ENCODE measurements around the gene CDH22. TPM values are rescaled to one million over a fixed set of nuclear protein-coding genes. Genes with fewer than 3 reads are reported as not detected.

The CDH22 gene
- total RNA-seq, 1 donor from 2014 or later = 1.7 TPM

- H3K4me1 ChIP-seq = no peaks in the 10 kb centered on the region
- no peak overlapping the region for H3K4me3 ChIP-seq
- intact Hi-C loops (cut with DNase I) = no loop called here
- TF ChIP-seq, protein P1, sequence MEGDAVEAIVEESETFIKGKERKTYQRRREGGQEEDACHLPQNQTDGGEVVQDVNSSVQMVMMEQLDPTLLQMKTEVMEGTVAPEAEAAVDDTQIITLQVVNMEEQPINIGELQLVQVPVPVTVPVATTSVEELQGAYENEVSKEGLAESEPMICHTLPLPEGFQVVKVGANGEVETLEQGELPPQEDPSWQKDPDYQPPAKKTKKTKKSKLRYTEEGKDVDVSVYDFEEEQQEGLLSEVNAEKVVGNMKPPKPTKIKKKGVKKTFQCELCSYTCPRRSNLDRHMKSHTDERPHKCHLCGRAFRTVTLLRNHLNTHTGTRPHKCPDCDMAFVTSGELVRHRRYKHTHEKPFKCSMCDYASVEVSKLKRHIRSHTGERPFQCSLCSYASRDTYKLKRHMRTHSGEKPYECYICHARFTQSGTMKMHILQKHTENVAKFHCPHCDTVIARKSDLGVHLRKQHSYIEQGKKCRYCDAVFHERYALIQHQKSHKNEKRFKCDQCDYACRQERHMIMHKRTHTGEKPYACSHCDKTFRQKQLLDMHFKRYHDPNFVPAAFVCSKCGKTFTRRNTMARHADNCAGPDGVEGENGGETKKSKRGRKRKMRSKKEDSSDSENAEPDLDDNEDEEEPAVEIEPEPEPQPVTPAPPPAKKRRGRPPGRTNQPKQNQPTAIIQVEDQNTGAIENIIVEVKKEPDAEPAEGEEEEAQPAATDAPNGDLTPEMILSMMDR (IDR thresholded peaks at IDR 0.05) = no peak
- TF ChIP-seq POLR2A (IDR thresholded peaks at IDR 0.05) = no peak
- no peak for TF ChIP-seq POLR2AphosphoS5 (IDR thresholded peaks at IDR 0.05; ENCODE audit: insufficient read depth in 1 of 2, low read depth in 1 of 2)
- DNase-seq (ENCODE audit: extremely low spot score in 2 of 2) = no peak
- no peak overlapping the region for H3K27ac ChIP-seq
- no peaks in the 10 kb centered on the region for H3K27me3 ChIP-seq
- no peaks in the 10 kb centered on the region for H3K9me3 ChIP-seq
- H3K36me3 ChIP-seq = no peaks in the 10 kb centered on the region
These were observed 8.0 kb downstream of the CDH22 start for GRCh38 chr20:46300281-46300680.

GRCh38 chr20:46299078-46299477, 9.2 kb downstream of the CDH22 start:
- TF ChIP-seq POLR2A (IDR thresholded peaks at IDR 0.05) (no peak), POLR2AphosphoS5 (IDR thresholded peaks at IDR 0.05; ENCODE audit: insufficient read depth in 1 of 2, low read depth in 1 of 2) (no peak)
- TF ChIP-seq, protein P1 (IDR thresholded peaks at IDR 0.05) = no peak
- H3K27ac ChIP-seq = no peak overlapping the region
- no peak overlapping the region for H3K4me3 ChIP-seq
- no peaks in the 10 kb centered on the region for H3K27me3 ChIP-seq
- DNase-seq (ENCODE audit: extremely low spot score in 2 of 2) = no peak
- intact Hi-C loops (cut with DNase I) = no loop called here
- H3K36me3 ChIP-seq = no peaks in the 10 kb centered on the region
- H3K4me1 ChIP-seq = no peaks in the 10 kb centered on the region
- H3K9me3 ChIP-seq = no peaks in the 10 kb centered on the region

GRCh38 chr20:46298374-46298773, 9.9 kb downstream of the CDH22 start:
- intact Hi-C loops (cut with DNase I) = no loop called here
- TF ChIP-seq POLR2AphosphoS5 (IDR thresholded peaks at IDR 0.05; ENCODE audit: insufficient read depth in 1 of 2, low read depth in 1 of 2) (no peak), POLR2A (IDR thresholded peaks at IDR 0.05) (no peak)
- TF ChIP-seq, protein P1 (IDR thresholded peaks at IDR 0.05) = no peak
- H3K4me3 ChIP-seq = no peak overlapping the region
- no peaks in the 10 kb centered on the region for H3K36me3 ChIP-seq
- H3K27me3 ChIP-seq = no peaks in the 10 kb centered on the region
- no peaks in the 10 kb centered on the region for H3K9me3 ChIP-seq
- no peaks in the 10 kb centered on the region for H3K4me1 ChIP-seq
- no peak overlapping the region for H3K27ac ChIP-seq
- DNase-seq (ENCODE audit: extremely low spot score in 2 of 2) = no peak

DNA sequence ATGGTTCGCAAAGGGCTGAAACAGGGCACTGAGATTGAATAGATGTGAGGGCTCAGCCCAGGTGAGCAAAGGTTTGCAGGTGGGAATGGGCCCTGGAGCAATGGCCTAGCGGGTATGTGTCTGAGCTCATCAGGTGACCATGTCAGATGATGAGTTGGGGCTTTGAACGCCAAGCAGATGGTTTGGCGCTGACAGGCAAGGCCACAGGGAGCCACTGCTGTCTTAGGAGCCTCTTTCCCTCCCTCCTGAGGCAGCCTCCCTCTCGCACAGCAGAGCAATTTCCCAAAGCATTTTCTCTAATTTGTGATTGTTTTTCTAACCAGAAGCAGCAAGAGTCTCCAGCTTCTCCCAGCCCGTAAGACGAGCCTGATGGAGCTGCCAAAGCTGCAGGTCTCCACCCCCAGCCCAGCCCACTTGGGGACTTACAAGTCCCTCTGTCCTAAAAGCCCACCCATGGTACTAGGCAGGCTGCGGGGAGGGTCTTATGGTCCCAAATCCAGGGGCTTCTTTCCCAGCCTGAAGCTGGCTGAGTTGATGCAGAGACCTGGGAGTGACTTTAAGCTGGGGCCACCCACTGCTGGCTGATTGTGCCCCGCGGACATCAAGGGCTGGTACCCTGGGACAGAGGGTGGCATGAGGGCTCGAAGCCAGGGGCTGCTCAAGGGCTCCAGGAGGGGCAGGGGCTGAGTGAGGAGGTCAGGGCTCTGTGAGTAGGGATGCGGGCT, 11.6 kb downstream of the CDH22 start:
- Histone ChIP-seq H3K4me3 (no peak overlapping the region), H3K36me3 (no peaks in the 10 kb centered on the region), H3K9me3 (no peaks in the 10 kb centered on the region), H3K27ac (no peak overlapping the region), H3K27me3 (no peaks in the 10 kb centered on the region), H3K4me1 (no peaks in the 10 kb centered on the region)
- intact Hi-C loops (cut with DNase I) = no loop called here
- DNase-seq (ENCODE audit: extremely low spot score in 2 of 2) = no peak
- TF ChIP-seq, protein P1 (IDR thresholded peaks at IDR 0.05) = no peak
- TF ChIP-seq POLR2AphosphoS5 (IDR thresholded peaks at IDR 0.05; ENCODE audit: insufficient read depth in 1 of 2, low read depth in 1 of 2) (no peak), POLR2A (IDR thresholded peaks at IDR 0.05) (no peak)

GRCh38 chr20:46293084-46293483, 15.2 kb downstream of the CDH22 start:
- Histone ChIP-seq H3K27ac (no peak overlapping the region), H3K9me3 (no peaks in the 10 kb centered on the region), H3K4me1 (no peaks in the 10 kb centered on the region), H3K4me3 (no peak overlapping the region), H3K36me3 (no peaks in the 10 kb centered on the region), H3K27me3 (no peaks in the 10 kb centered on the region)
- no peak for DNase-seq (ENCODE audit: extremely low spot score in 2 of 2)
- intact Hi-C loops (cut with DNase I) = no loop called here
- TF ChIP-seq POLR2AphosphoS5 (IDR thresholded peaks at IDR 0.05; ENCODE audit: insufficient read depth in 1 of 2, low read depth in 1 of 2) (no peak), POLR2A (IDR thresholded peaks at IDR 0.05) (no peak)
- TF ChIP-seq, protein P1 (IDR thresholded peaks at IDR 0.05) = no peak
